VCaP (cell line): Measurements from ENCODE around the gene GALC.

ENCODE experiments used
- H3K27ac ChIP-seq: fragments of 450-650 bp; 2 replicates; pipeline ENCODE4 v1.5.1; 2017
- TF ChIP-seq, protein P1 (sequence below): fragments of 450-650 bp; conservative IDR thresholded peaks from 2 replicates; pipeline ENCODE4 v1.5.1; 2017; ENCODE audit warnings: mild to moderate bottlenecking, moderate library complexity

GALC gene

DNA sequence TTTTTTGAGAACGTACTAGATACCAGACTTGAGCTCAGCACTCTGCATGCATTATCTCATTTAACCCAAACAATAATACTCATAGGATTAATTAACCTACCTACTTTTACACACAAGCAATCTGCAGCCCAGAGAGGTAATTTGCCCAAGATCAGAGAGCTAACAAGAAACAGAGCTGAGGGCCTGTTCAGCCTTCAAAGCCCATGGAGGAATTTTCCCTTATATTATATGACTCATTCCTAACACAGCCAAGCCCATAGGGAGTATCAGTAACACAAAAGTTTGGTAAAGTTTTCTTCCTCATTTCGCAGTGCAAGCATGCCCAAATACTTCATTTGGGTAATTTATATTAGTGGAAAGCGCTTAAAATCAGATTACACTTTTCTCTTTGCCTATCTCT is 94.7 kb downstream of the GALC start:
- H3K27ac ChIP-seq = peak overlapping the region; percentile 63

DNA sequence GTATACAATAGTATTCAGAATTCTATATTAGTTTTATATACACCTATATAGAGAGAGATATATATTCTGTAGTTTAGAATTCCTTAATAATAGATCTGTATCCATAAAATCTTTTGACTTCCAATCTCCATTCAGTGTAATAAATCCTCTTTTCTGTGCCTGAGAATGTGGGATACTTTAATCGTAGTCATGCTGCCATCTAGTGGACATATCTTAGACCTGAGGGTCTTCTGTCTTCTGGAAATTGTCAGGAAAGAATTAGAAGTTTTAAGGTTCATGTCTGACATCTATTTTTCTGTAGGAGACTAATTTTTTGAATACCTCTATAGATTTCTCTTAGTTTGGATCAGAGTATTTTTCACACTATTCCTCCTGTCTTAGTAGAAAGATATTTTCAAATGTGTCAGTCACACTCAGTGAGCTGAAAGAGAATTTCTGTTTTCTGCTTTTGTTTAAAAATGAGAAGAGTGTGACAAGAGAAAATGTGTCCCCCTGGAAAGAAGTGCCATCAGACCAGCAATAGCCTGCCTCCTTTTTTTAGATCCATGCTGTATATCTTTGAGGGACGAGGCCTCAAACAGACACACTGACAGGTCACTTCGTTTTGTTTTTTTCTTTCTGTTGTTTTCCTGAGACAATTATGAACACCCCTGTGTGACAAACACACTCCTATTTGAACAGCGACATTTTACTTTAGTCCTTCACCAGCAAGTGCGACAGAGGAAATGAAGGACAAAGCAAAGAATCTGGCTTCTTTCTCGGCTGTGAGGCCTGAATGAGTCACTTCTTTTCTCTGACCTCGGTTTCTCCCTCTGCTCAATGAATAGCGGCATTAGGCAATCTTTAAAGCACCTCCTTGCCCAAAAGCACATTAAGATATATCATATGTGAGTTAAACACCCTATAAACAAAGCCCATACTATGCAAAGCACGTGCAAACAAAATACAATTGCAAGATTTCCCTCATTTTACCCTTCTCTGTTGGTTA is 96.3 kb downstream of the GALC start:
- TF ChIP-seq, protein P1, sequence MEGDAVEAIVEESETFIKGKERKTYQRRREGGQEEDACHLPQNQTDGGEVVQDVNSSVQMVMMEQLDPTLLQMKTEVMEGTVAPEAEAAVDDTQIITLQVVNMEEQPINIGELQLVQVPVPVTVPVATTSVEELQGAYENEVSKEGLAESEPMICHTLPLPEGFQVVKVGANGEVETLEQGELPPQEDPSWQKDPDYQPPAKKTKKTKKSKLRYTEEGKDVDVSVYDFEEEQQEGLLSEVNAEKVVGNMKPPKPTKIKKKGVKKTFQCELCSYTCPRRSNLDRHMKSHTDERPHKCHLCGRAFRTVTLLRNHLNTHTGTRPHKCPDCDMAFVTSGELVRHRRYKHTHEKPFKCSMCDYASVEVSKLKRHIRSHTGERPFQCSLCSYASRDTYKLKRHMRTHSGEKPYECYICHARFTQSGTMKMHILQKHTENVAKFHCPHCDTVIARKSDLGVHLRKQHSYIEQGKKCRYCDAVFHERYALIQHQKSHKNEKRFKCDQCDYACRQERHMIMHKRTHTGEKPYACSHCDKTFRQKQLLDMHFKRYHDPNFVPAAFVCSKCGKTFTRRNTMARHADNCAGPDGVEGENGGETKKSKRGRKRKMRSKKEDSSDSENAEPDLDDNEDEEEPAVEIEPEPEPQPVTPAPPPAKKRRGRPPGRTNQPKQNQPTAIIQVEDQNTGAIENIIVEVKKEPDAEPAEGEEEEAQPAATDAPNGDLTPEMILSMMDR = peak; percentile 75
- no peak overlapping the region for H3K27ac ChIP-seq

More for the DNA sequence above, 94.7 kb downstream of the GALC start:
- TF ChIP-seq, protein P1 = no peak

DNA sequence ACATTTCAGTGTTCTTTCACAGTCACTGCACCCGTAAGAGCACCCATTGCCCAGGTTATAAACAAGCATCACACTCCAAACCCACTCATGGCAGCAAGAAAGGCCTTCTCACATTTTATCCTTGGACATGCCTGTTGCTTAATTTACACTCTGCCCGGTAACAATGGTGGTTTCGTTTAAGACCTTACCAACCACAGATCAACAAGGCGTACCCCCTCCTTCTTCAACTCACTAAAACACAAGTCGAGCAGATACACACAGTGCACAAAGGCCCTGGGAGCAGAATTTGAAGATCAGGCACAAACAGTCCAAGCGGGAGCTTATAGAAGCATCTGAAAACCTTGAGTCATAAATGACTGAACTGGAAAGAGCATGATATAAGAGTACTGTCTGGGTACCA is 98.1 kb downstream of the GALC start:
- TF ChIP-seq, protein P1 = no peak
- no peak overlapping the region for H3K27ac ChIP-seq

DNA sequence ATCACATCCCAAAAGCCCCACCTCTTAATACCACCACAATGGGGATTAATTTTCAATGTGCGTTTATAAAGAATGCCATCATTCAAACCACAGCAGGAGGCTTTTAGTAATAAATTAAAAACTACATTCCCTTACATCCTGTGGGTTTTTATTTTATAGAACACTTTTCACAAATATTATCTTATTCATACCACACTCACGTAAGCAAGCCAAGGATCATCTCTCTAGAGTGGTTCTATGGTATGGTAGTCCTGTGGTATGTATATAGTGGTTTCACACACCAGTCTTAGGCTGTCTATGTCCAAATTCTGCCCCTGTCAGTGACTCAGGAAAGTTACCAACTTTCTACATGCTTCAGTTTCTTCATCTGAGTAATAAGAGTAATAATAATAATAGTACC is 100.2 kb downstream of the GALC start:
- no peak overlapping the region for H3K27ac ChIP-seq
- TF ChIP-seq, protein P1 = no peak

DNA sequence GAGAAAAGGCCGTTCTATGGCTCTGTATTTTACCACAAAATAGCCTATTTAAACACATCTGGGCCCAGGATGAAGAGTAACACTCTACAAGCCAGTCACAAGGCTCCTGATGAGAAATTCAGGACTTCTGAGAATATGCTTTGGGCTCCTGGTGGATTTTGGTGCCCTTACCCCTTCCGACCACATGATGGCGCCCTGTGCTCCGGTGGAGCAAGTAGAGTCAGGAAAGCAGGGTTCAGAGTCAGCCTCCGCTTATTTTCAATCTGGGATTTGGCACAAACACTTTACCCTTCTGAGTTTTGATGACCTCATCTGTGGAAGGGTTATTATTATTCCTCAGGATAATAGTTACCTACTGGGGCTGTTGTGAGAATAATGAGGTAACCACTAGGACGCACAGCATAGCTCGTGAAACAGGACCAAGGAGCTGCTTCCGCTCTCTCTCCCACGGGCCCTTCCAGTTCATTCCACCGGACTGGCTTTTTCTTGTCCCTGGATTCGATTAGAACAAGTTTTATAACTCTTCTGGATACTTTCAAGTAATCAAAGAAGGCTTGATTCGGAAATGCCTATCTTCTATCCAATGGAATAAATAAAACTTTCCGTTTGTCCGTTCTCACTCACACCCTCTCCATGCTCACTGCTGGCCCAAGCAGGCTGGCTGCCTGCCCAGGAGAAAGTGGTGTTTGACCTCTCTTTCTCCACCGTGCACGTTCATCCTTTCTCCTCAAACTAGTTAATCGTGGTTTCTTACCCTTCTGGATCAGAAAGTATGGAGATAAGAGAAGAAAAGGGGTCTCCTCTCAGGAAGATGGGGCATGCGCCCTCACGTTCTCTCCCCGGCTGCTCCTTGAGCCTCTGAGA is 104.6 kb downstream of the GALC start:
- TF ChIP-seq, protein P1 = peak; percentile 48

DNA sequence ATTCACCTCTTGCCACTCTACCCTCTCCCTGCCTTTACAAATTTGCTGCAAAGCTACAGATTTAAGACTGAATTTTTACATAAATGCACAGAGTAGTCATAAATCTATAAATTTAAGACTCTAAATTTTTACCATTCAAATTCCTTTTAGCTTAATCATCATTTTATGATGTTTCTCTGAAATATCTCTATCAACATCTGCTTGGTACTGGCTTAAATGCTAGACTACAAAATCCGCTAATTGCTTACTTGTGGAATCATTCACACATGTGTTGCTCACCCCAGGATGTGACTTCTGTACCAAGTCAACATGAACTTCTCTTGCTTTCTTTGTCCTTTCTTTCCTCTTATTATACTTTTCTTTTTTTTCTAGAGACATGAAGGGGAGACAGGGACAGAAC is 109.2 kb downstream of the GALC start:
- H3K27ac ChIP-seq = no peak overlapping the region
- TF ChIP-seq, protein P1 = no peak

More for the DNA sequence above, 104.6 kb downstream of the GALC start:
- H3K27ac ChIP-seq = no peak overlapping the region
